ENCODE measurements around the gene TTLL13.
"Not testable (repeated sequence)": the region's sequence is repeated elsewhere in the genome, so short reads cannot be mapped to it uniquely, and the experiment has no call there.

TTLL13 gene

DNA sequence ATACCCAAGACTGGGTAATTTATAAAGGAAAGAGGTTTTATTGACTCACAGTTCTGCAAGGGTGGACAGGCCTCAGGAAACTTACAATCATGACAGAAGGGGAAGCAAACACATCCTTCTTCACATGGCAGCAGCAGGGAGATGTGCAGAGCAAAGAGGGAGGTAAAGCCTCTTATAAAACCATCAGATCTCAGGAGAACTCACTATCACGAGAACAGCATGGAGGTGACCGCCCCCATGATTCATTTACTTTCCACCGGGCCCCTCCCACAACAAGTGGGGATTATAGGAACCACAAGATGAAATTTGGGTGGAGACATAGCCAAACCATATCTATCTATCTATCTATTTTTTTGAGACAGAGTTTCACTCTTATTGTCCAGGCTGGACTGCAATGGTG is 10.0 kb upstream of the TTLL13 start:
- no peak for DNase-seq (ENCODE audit: low read depth in 3 of 3)

DNA sequence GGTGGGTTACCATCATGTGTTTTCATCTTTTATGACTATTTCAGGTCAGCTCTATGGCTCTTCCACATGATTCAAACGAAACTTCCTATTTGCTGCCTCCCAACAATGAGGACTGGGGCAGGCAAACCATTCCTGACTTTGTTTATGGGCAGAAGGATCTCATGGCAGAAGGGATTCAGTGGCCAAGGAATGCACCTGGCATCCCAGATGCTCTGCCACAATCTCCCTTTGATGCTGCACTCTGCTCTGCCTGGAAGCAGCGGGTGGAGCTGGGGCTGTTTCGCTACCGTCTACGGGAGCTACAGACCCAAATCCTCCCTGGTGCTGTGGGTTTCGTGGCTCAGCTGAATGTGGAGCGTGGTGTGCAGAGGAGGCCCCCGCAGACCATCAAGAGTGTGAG is 8.5 kb upstream of the TTLL13 start:
- no peak for DNase-seq (ENCODE audit: low read depth in 3 of 3)

DNA sequence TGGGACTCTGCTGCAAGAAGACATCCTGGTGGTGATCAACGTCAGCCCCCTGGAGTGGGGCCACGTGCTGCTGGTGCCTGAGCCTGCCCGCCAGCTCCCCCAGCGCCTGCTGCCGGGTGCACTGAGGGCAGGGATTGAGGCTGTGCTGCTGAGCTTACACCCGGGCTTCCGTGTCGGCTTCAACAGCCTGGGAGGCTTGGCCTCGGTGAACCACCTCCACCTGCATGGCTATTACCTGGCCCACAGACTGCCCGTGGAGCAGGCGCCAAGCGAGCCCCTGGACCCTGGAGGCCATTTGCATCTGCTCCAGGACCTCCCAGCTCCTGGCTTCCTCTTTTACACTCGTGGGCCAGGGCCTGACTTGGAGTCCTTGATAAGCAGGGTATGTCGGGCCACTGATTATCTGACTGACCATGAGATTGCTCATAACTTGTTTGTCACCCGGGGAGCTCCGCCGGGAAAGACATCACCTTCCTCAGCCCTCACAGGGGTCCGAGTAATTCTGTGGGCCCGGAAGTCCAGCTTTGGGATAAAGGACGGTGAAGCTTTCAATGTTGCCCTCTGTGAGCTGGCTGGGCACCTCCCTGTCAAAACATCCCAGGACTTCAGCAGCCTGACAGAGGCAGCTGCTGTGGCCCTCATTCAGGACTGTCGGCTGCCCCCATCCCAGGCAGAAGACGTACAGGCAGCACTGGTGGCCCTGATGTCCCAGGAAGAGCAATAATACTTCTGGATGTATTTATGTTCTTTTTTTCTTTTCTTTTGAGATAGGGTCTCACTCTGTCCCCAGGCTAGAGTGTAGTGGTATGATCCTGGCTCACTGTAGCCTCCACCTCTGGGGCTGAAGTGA is 7.8 kb upstream of the TTLL13 start:
- DNase-seq (ENCODE audit: low read depth in 3 of 3), result no peak

DNA sequence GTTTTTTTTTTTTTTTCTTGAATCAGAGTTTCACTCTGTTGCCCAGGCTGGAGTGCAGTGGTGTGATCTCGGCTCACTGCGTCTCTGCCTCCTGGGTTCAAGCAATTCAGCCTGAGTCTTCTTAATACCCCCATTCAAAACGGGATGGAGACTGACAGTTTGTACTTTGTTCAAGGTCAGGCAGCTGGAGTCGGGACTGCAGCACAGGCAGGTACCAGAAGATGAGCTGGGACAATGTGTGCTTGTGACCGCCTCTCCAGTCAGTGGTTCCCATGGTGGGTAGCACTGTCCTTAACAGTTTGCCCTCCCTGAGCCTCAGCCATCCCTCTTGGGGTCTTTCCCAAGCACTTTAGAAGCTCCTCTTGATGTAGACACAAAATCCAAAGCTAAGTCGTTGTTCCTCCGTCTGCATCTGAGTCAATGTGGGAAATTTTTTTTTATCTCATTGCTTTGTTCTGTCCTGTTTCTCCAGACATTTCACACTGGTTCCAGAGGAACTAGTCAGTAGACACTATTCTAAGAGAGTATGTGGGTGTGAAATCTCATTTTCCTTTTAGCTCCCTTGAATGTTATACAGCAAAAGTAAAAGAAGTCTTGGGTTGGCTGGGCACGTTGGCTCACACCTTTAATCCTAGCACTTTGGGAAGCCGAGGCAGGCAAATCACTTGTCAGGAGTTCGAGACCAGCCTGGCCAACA is 5.3 kb upstream of the TTLL13 start:
- DNase-seq (ENCODE audit: low read depth in 3 of 3), result no peak

DNA sequence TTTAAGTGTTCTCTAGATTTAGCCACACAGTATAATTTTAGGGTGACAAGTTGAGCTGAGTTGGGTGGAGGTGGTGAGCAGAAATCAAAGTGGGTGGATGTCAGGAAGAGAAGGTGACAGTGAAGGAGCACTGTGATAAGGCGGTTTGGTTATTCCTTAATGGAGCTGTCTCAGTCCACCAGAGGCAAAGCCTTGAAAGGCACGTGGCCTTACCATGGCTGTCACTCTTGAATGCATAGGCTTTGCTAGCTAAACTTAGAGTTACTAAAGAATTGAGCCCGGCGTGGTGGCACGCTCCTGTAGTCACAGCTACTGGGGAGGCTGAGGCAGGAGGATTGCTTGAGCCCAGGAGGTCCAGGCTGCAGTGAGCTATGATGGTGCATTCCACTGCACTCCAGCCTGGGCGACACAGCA is 560 bp upstream of the TTLL13 start:
- DNase-seq (ENCODE audit: low read depth in 3 of 3), result no peak

DNA sequence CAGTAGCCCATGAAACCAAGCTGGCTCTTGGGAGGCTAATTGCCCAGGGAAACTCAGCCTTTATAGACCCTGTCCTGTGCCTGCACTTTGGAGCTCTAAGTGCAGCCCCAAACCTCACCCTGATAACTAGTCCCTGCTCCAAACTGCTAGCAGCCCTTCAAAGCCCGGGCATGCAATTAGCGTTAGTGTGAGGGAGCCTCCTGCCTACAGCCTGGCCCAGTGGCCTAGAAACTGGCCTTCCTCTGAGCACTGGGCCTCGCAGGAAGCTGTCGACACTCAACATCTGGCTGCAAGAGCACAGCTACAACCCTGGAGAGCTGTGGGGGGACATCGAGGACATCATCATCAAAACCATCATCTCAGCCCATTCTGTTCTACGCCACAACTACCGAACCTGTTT is 8.4 kb downstream of the TTLL13 start:
- no peak for DNase-seq (ENCODE audit: low read depth in 3 of 3)

DNA sequence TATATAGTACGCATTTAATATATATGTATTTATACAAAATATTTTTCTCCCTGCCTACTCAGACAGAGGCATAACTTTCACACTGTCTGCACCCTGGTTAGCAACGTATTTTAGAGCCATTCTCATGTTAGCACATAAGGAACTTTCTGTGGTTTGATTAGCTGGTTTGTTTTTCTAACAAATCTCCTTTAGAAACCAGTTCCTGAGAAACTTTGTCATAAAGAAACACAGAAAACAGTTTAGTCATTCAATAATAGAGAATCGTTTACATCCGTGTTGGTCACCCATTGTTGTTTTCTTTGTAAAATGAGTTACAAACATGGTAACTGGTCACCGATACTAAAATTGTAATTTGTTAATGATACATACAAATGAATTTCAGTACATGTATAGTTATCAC is 10.2 kb downstream of the TTLL13 start:
- no peak for DNase-seq (ENCODE audit: low read depth in 3 of 3)

DNA sequence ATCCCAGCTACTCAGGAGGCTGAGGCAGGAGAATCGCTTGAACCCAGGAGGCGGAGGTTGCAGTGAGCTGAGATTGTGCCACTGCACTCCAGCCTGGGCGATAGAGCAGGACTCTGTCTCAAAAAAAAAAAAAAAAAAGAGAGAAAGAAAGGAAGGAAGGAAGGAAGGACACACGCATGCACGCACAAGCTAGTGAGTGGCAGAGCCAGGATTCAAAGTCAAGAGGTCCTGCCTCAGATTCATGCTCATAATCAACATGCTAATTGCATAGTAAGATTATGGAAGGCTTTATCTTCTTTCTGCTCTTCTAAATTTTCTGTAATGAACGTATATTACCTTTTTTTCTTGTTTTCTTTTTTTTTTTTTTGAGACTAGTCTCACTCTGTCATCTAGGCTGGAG is 11.4 kb downstream of the TTLL13 start:
- DNase-seq (ENCODE audit: low read depth in 3 of 3), result not testable (repeated sequence)

DNA sequence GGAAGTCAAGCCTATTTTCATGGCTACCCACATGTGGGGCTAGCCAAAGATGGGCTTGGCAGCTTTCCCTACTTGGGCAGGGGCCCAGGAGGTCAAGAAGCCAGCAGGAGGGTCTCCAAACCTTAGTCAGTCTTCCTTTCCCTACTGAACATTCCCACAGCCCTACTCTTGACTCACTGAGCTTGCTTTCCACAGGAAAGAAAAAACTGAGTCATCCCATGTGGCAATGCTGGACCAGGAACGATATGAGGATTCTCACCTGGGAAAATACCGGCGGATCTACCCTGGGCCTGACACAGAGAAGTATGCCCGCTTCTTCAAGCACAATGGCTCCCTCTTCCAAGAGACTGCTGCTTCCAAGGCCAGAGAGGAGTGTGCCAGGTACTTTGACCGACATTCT is 12.5 kb downstream of the TTLL13 start:
- no peak for DNase-seq (ENCODE audit: low read depth in 3 of 3)

DNA sequence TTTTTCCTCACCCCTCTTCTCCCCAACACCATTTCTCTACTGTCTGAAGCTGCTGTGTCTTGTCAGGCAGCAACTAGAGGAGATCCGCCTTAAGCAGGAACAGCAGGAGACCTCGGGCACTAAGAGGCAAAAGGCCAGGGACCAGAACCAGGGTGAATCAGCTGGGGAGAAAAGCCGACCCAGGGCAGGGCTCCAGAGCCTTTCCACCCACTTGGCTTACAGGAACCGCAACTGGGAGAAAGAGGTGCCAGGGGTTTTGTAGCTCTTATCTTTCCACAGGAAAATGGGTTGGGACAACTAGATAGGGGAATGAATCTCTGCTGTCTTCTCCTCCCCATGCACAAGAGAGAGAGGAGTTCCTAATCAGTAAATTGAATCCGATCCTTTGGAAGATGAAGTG is 13.1 kb downstream of the TTLL13 start:
- DNase-seq (ENCODE audit: low read depth in 3 of 3), result no peak

DNA sequence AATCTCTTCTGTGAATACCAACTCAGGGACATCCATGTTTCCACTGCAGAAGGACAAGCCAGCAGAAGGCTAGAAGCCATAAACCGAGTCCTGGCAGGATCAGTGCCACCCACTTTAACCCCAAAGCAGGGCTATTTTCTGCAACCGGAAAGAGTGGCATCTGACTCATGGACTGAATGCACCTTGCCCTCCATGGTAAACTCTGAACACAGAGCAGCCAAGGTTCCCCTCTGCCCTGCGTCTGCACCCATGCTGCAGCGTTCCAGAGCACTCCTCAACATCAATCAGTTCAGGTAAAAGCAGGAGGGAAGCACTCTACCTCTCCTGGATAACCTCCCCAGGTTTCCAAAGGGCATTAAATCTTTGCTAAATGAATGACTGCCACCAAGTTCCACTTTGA is 15.3 kb downstream of the TTLL13 start:
- DNase-seq (ENCODE audit: low read depth in 3 of 3), result peak in 1 of 3 experiments; percentile 26

DNA sequence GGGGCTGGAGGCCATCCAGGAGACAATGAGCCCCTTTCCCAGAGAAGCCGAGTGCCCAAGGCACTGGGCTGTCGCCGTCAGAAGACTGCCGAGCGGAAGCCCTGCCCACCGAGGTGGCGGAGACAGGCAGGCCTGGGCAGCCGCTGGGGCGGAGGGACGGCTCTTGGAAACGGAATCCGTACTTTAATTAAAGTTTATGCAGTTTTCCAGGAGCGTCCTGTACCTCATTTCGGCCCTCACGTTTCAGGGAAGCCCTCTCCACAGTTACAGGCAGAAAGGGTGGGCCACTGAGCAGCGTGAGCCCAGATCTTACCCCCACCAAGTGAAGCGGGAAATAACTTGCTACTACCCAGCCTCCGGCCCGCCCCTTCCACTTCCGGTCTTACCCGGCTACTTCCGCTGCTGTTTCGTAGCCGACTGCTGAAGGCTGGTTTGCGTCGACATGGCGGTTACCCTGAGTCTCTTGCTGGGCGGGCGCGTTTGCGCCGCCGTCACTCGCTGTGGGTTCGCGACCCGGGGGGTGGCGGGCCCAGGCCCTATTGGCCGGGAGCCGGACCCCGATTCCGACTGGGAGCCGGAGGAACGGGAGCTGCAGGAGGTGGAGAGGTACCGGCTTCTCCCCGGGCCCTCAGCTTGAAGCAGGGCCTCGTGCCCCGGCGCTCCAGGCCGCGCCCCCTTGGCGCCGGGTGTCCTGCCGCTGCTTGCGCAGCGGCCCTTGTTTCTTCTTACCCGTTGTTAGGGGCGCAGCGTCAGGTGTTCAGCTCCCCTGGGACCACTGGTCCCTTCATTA is 16.1 kb downstream of the TTLL13 start, which contains the start of gene NGRN:
NGRN (plus strand) TSS at position 402 of the 790 bp plus-strand sequence; CDS start at position 443, 41 bp downstream.
- DNase-seq (ENCODE audit: low read depth in 3 of 3), result peak; percentile 87 to 93 (median 87)

DNA sequence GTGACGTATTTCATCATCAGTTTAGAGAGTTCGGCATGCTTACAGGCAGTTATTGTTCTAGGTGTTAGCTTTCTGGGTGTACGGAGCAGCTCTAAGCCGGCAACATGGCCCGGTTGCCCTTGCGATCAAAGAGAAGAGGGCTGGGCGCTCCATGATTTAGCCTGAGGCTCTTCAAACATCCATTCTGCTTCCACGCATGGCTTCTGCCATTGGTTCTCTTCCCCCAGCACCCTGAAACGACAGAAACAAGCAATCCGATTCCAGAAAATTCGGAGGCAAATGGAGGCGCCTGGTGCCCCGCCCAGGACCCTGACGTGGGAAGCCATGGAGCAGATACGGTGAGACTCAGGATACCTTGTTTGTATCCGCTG is 16.7 kb downstream of the TTLL13 start:
- DNase-seq (ENCODE audit: low read depth in 3 of 3), result peak in 2 of 3 experiments; percentile 27 to 51

DNA sequence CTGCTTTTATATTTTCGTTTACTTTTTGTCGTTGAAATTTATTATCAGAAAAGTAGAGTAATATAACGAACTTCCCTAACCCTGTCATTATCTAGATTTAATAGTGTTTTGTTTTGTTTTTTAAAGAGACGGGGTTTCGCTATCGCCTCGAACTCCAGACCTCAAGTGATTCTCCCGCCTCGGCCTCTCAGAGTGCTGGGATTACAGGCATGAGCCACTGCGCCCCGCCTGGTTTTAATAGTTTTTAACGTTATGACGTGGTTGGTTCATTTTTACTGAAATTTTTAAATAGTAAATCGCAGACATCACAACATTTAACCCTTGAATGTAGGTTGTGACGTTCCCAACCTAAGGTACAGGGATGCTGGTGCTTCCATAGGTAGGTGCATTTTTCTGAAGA is 17.1 kb downstream of the TTLL13 start:
- DNase-seq (ENCODE audit: low read depth in 3 of 3), result peak in 1 of 3 experiments; percentile 21

DNA sequence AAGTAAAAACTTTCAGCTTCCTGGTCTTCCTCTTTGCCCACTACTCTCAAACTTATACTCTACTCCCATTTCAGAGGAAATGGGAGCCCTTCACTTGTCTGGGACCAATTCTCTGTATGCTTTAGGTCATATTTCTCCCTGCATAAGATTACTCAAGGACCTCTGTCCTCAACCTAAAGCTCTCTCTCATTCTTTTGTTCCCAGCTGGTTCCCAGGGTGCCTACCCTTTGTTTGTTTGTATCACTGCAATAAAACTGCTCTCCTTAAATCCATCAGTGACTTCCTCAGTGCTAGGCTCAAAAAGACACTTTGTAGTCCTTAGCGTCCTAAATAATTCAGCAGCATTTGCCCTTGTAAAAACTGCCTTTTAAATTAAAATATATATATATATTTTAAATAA is 19.1 kb downstream of the TTLL13 start:
- DNase-seq (ENCODE audit: low read depth in 3 of 3), result no peak

DNA sequence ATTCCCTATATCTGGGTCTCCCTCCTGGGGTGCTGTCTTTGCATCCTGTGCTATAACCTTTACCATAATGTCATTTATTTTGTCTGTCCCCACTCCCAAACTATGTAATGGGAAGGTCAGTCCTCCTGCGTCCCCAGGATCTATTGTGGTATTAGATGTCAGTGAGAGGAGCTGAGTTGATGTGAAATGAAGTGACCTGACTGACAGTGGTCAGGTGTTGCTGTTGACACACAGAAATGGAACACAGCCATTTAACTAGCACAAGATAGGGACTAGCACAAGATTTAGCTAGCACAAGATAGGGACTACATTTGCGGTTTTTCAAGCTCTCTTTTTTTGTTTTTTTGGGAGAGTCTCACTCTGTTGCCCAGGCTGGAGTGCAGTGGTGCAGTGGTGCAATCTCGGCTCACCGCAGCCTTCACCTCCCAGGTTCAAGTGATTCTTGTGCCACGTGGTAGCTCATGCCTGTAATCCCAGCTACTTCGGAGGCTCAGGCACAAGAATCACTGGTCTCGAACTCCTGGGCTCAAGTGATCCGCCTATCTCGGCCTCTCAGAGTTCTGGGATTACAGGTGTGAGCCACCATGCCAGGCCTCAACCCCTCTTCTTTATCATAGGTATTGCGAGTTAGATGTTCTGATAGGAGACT is 21.3 kb downstream of the TTLL13 start:
- DNase-seq (ENCODE audit: low read depth in 3 of 3), result no peak

DNA sequence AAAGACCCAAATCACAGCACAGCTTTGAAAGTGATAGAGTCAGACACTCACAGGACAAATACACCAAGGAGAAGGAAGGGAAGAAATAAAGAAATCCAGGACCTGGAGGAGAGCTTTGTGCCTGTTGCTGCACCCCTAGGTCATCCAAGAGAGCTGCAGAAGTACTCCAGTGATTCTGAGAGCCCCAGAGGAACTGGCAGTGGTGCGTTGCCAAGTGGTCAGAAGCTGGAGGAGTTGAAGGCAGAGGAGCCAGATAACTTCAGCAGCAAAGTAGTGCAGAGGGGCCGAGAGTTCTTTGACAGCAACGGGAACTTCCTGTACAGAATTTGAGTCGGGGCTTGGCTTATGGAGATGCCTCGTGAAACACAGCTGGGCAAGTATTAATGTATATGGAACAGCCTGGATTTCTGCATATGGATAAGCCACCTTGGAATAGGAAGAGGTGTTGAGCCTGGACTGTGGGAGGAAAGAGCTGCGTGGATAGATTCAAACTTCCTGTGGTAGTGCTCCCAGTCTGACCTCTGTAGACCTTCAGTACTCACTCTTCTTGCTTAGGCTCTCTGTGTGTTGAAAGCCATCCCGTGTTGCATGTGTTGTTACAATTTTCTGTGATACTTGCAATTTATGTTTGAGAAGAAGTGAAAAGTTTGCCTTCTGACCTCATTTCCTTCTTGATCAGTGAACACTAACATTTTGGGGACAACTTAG is 22.3 kb downstream of the TTLL13 start:
- DNase-seq (ENCODE audit: low read depth in 3 of 3), result no peak

DNA sequence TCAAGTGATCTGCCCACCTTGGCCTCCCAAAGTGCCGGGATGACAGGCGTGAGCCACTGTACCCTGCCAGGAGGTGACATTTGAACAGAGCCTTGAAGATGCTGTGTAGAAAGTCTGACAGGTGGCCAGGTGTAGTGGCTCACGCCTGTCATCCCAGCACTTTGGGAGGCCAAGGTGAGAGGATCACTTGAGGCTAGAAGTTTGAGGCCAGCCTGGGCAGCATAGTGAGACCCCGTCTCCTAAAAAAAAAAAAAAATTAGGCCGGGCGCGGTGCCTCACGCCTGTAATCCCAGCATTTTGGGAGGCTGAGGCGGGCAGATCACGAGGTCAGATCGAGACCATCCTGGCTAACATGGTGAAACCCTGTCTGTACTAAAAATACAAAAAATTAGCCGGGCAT is 29.1 kb downstream of the TTLL13 start:
- not testable (repeated sequence) for DNase-seq (ENCODE audit: low read depth in 3 of 3)

DNA sequence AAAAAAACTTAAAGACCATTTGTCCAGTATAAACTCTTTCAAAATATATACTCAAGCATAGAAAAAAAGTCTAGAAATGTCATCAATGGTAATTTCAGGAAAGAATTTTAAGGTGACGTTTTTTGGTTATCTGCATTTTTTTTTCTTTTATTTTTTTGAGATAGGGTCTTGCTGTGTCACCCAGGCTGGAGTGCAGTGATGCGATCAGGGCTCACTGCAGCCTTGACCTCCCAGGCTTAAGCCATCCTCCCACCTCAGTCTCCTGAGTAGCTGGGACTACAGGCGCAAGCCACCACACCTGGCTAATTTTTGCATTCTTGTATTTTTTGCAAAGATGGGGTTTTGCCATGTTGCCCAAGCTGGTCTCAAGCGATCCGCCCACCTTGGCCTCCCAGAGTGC is 31.4 kb downstream of the TTLL13 start:
- DNase-seq (ENCODE audit: low read depth in 3 of 3), result not testable (repeated sequence)

DNA sequence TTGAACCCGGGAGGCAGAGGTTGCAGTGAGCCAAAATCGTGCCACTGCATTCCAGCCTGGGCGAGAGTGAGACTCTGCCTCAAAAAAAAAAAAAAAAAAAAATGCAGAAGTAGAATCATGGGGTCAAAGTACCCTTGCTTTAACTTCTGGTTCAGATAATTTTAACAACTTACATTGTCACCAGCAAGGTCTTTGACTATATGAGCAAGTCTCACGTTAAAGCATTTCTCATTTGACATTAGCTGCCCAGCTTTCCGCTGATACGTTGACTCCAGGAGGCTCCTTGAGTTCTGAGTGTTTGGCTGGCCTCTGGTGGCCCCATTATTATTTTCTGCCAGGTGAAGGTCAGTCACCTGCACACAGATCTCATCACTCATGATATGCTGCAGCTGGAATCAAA is 32.3 kb downstream of the TTLL13 start:
- DNase-seq (ENCODE audit: low read depth in 3 of 3), result not testable (repeated sequence)

DNA sequence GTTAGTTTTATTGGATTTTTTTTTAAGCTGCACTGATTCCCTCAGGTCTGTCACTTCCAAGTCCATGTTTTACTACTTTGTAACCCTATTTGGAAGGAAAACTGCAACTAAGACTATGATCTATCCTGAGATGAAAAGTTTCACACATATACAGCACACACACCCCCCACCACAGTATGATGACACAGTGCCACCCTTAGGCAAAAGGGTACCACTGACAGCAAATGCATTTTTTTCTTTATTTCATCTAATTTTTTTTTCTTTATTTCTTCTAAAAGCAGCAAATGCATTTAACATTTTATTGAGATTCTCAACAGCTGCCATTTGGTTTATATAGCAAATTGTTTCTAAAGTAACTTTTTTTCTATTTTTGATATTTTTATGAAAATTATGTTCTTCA is 37.3 kb downstream of the TTLL13 start:
- DNase-seq (ENCODE audit: low read depth in 3 of 3), result peak in 1 of 3 experiments; percentile 32

Measured in stimulated activated CD4-positive, alpha-beta T cell treated with anti-CD3 and anti-CD28 coated beads, TNF-alpha, amount 100 ng/mL, for 24 hours (primary cell).